HS-27A (cell line): ENCODE results near the gene THAP4.
"Not testable (repeated sequence)": the region's sequence is repeated elsewhere in the genome, so short reads cannot be mapped to it uniquely, and the experiment has no call there.

Experiments used
- DNase-seq: peaks from one replicate; pipeline ENCODE4 v3.0.0-alpha.2; 2012; ENCODE audit warnings: low read depth, missing footprints

The THAP4 gene

GRCh38 chr2:241612156-241613016, 24.6 kb downstream of the THAP4 start:
- DNase-seq, result no peak

- no peak for DNase-seq
Observed at GRCh38 chr2:241611062-241611461, 25.9 kb downstream of the THAP4 start.

- DNase-seq, result no peak
Observed at GRCh38 chr2:241609859-241610793, 26.8 kb downstream of the THAP4 start.

- DNase-seq, result no peak
Observed at GRCh38 chr2:241608881-241609280, 28.1 kb downstream of the THAP4 start.

GRCh38 chr2:241607162-241607885, 29.6 kb downstream of the THAP4 start:
- DNase-seq, result no peak

GRCh38 chr2:241606186-241606585, 30.8 kb downstream of the THAP4 start:
- no peak for DNase-seq

- DNase-seq, result no peak
Observed at GRCh38 chr2:241603686-241604085, 33.3 kb downstream of the THAP4 start.

GRCh38 chr2:241602720-241603119, 34.2 kb downstream of the THAP4 start:
- no peak for DNase-seq

- DNase-seq, result no peak
Observed at GRCh38 chr2:241601841-241602240, 35.1 kb downstream of the THAP4 start.

- DNase-seq, result no peak
Observed at GRCh38 chr2:241599615-241600014, 37.3 kb downstream of the THAP4 start.

GRCh38 chr2:241598487-241598886, 38.5 kb downstream of the THAP4 start:
- no peak for DNase-seq

GRCh38 chr2:241598061-241598460, 38.9 kb downstream of the THAP4 start:
- DNase-seq, result no peak

GRCh38 chr2:241597561-241597960, 39.4 kb downstream of the THAP4 start:
- no peak for DNase-seq

GRCh38 chr2:241595600-241596140, 41.3 kb downstream of the THAP4 start:
- DNase-seq, result no peak

- DNase-seq, result no peak
Observed at GRCh38 chr2:241593271-241593670, 43.7 kb downstream of the THAP4 start.

- DNase-seq, result no peak
Observed at GRCh38 chr2:241592126-241592845, 44.7 kb downstream of the THAP4 start.

GRCh38 chr2:241590496-241591455, 46.2 kb downstream of the THAP4 start:
- not testable (repeated sequence) for DNase-seq

- DNase-seq, result not testable (repeated sequence)
Observed at GRCh38 chr2:241589863-241590262, 47.1 kb downstream of the THAP4 start.

GRCh38 chr2:241586564-241587264, 50.2 kb downstream of the THAP4 start:
- no peak for DNase-seq
